Common myeloid progenitor, CD34-positive (primary cell): ENCODE measurements around the gene ESR2.
A peak's percentile ranks its signal among the peaks of the same experiment; 100 is the strongest.

Experiments
- CTCF ChIA-PET: fragments of 350-600 bp; sonication (Branson Sonifier 250); formaldehyde crosslinking; loops from one replicate; lab custom pipeline; 2021; ENCODE audit warnings: antibody characterized with exemption; lab: Charles Lee
- POLR2A ChIA-PET: fragments of 350-600 bp; sonication (Branson Sonifier 250); formaldehyde crosslinking; loops from one replicate; lab custom pipeline; 2021; ENCODE audit warnings: antibody characterized with exemption; lab: Charles Lee
- DNase-seq, 3 donors: peaks; one replicate each; pipeline versions ENCODE4 v3.0.0 to v3.0.0-alpha.2; 2013
- H3K27ac ChIP-seq, 2 experiments: 1 replicate in 1 of 2; 2 replicates in 1 of 2; pipeline ENCODE4 v1.7.0; 2013; ENCODE audit warnings: inconsistent platforms in 2 of 2, low read length in 2 of 2, mild to moderate bottlenecking in 2 of 2, low read depth in 1 of 2, moderate library complexity in 1 of 2; ENCODE audit not compliant: severe bottlenecking in 2 of 2, insufficient read depth in 1 of 2, poor library complexity in 1 of 2
- H3K27me3 ChIP-seq, 5 experiments: replicated peaks in 2 of 5; 1 replicate in 3 of 5; 2 replicates in 2 of 5; pipeline versions ENCODE4 v1.6.1 to v1.7.0; 2013; ENCODE audit warnings: low read length in 4 of 5, mild to moderate bottlenecking in 2 of 5, moderate library complexity in 2 of 5, inconsistent platforms in 1 of 5; ENCODE audit not compliant: insufficient read depth in 5 of 5, control insufficient read depth in 4 of 5
- H3K36me3 ChIP-seq, 4 experiments: 1 replicate in 2 of 4; 2 replicates in 2 of 4; pipeline versions ENCODE4 v1.6.1 to v1.7.0; 2013; ENCODE audit warnings: low read length in 3 of 4, control low read depth in 1 of 4, mild to moderate bottlenecking in 1 of 4; ENCODE audit not compliant: control insufficient read depth in 4 of 4, insufficient read depth in 4 of 4
- H3K4me1 ChIP-seq, 4 experiments: 1 replicate in 3 of 4; 2 replicates in 1 of 4; pipeline versions ENCODE4 v1.6.1 to v1.7.1; 2013; ENCODE audit warnings: low read length in 3 of 4, mild to moderate bottlenecking in 3 of 4, control low read depth in 1 of 4, inconsistent platforms in 1 of 4, moderate library complexity in 1 of 4; ENCODE audit not compliant: control insufficient read depth in 4 of 4, insufficient read depth in 4 of 4; ENCODE audit errors: control extremely low read depth in 1 of 4
- H3K4me3 ChIP-seq, 7 experiments: 1 replicate in 4 of 7; 2 replicates in 3 of 7; pipeline versions ENCODE4 v1.5.1 to v1.7.0; 2013; ENCODE audit warnings: mild to moderate bottlenecking in 7 of 7, low read length in 6 of 7, moderate library complexity in 6 of 7, inconsistent platforms in 2 of 7, low read depth in 2 of 7, control low read depth in 1 of 7; ENCODE audit not compliant: insufficient read depth in 4 of 7, control insufficient read depth in 1 of 7; ENCODE audit errors: extremely low read depth in 1 of 7
- H3K9me3 ChIP-seq, 5 experiments: 1 replicate in 4 of 5; 2 replicates in 1 of 5; pipeline versions ENCODE4 v1.6.1 to v1.7.1; 2013; ENCODE audit warnings: low read length in 4 of 5, mild to moderate bottlenecking in 2 of 5, inconsistent platforms in 1 of 5, low read depth in 1 of 5, moderate library complexity in 1 of 5; ENCODE audit not compliant: control insufficient read depth in 4 of 5, insufficient read depth in 2 of 5; ENCODE audit errors: control extremely low read depth in 1 of 5
- WGBS: methylation state at CpG from one replicate; pipeline ENCODE4 v1.1.5; 2013; ENCODE audit not compliant: insufficient coverage; 5-methylcytosine and 5-hydroxymethylcytosine counted together

The ESR2 gene

DNA sequence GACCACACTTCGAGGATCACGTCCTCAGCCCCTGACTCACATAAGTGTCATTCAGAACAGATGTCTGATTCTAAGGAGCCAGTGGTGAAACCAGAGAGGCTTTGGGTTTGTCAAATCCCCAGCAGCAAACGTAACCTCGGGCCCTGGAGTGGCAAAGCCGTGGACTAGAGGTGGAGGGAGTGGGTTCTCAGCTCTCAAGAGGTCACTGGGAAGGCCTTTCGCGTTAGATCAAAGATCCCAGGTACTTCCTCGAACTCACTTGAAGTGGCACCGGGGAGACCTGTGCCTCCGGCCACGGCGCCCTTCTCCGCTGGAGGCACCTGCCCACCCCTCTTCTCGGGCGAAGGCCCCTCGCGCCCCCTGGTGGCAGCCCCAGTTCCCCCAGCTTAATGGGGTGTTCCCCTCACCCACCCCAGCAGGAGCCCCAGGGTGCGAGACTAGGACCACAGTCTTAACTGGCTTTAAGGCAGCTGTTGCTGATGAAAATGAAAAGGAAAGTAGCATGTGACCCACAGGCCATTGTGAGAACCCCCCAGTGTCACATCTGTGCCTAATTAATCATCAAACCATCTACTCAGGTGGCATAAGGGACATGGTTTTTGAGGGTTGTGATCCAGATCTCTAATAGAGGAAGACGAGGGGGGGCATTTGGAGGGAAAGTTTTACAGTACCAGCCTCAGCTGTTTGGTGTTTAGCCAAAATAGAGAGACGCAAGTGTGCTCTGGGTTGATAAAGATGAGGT is 672 bp upstream of the ESR2 start:
- peak overlapping the region; percentile 44 to 82 (median 56) for H3K4me3 ChIP-seq
- WGBS: 7% methylated on average over 13 of the region's 20 CpGs
- ChIA-PET POLR2A (no interaction called here), CTCF (interaction anchor here (0.6 to 7.8 kb wide), 31 partner anchors 10 to 568 kb away, joined by 3 to 87 read pairs (median 4); no protein-coding TSS in a partner anchor)
- H3K9me3 ChIP-seq: no peaks in the 10 kb centered on the region
- peaks cover 0 to 15% (median 3%) of the 10 kb centered on the region in 5 experiments for H3K27me3 ChIP-seq
- H3K36me3 ChIP-seq: no peaks in the 10 kb centered on the region
- peak; percentile 77 to 86 (median 85) for DNase-seq
- H3K27ac ChIP-seq: no peak overlapping the region
- peaks cover 3 to 22% (median 13%) of the 10 kb centered on the region in 4 experiments for H3K4me1 ChIP-seq

DNA sequence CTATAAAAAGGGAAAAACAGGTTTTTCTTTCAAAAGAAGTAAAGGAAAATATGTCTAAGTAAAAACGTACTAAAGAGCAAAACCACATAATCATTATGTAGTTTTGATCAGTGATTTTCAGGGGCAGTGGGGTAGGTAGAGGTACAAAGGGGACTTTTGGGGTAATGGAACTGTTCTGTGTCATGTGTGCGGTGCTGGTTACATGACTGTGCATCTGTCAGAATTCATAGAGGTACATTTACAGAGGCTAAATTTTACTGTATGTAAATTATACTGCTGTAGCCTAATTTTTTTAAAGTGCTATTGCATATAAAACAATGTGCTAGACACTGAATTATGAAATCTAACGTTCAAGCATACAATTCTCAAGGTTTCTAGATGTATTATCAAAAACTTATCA is 2.0 kb downstream of the ESR2 start:
- DNase-seq: no peak
- Histone ChIP-seq H3K27me3 (peaks cover 0 to 9% (median 3%) of the 10 kb centered on the region in 5 experiments), H3K4me1 (peaks cover 3 to 22% (median 13%) of the 10 kb centered on the region in 4 experiments), H3K36me3 (no peaks in the 10 kb centered on the region), H3K9me3 (no peaks in the 10 kb centered on the region), H3K4me3 (no peak overlapping the region), H3K27ac (no peak overlapping the region)
- ChIA-PET CTCF (interaction anchor here (2.5 kb wide), 1 partner anchor 11 kb away, joined by 8 read pairs; no protein-coding TSS in a partner anchor), POLR2A (no interaction called here)
- no CpG with 5 or more reads among the region's 3 CpGs for WGBS

DNA sequence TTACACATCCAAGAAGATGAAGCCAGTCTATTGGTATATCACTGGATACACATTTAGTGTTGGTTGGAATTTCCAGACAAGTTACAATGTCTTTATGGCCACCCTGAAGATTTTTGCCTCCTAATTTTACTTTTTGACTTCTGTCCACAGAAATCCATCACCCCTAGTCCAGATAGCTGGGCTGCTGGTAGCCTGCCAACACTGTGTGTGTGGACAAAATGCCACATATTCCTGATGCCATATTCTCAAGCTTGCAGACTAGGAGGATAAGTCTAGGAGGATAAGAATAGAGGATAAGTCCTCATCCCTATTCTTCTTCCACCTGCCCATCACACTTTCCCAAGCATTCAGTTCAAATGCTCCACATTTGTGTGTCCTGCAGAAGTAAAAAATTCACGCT is 4.6 kb downstream of the ESR2 start:
- WGBS: no CpG with 5 or more reads among the region's 1 CpG
- no peak for DNase-seq
- Histone ChIP-seq H3K36me3 (no peaks in the 10 kb centered on the region), H3K9me3 (no peaks in the 10 kb centered on the region), H3K27ac (no peak overlapping the region), H3K4me3 (no peak overlapping the region), H3K27me3 (peaks cover 0 to 7% (median 3%) of the 10 kb centered on the region in 5 experiments), H3K4me1 (peaks cover 3 to 14% (median 9%) of the 10 kb centered on the region in 4 experiments)
- ChIA-PET POLR2A (no interaction called here), CTCF (interaction anchor here (0.8 to 2.5 kb wide), 4 partner anchors 14 to 278 kb away, joined by 3 to 8 read pairs (median 6); no protein-coding TSS in a partner anchor)

DNA sequence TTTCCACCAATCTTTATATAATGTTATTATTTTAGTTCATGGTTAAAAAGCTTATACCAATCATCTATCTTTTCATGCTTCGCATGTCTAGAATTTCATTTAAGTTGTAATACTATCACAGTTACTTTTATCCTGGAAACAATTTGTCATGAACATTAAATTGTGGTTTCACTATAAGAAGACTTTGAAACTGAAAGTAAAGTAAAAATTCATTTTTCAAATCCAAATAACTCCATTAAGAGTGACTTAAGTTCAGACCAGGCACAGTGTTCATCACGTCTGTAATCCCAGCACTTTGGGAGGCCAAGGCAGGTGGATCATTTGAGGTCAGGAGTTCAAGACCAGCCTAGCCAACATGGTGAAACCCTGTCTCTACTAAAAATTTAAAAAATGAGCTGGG is 12.4 kb downstream of the ESR2 start:
- no peaks in the 10 kb centered on the region for H3K27me3 ChIP-seq
- H3K27ac ChIP-seq: no peak overlapping the region
- CTCF ChIA-PET: interaction anchor here (1.0 kb wide), 1 partner anchor 13 kb away, joined by 3 read pairs; the partner anchor contains the start of gene ESR2
- H3K4me3 ChIP-seq: peak overlapping the region in 3 of 7 experiments; percentile 11 to 40 (median 26)
- peaks cover 0 to 28% (median under 1%) of the 10 kb centered on the region in 4 experiments for H3K4me1 ChIP-seq
- no peaks in the 10 kb centered on the region for H3K9me3 ChIP-seq
- no peaks in the 10 kb centered on the region for H3K36me3 ChIP-seq
- POLR2A ChIA-PET: interaction anchor here (1.0 kb wide), 1 partner anchor 53 kb away, joined by 4 read pairs; no protein-coding TSS in a partner anchor
- peak in 2 of 3 donors; percentile 45 to 57 for DNase-seq
- 14% methylated on average over 1 of the region's 2 CpGs for WGBS

DNA sequence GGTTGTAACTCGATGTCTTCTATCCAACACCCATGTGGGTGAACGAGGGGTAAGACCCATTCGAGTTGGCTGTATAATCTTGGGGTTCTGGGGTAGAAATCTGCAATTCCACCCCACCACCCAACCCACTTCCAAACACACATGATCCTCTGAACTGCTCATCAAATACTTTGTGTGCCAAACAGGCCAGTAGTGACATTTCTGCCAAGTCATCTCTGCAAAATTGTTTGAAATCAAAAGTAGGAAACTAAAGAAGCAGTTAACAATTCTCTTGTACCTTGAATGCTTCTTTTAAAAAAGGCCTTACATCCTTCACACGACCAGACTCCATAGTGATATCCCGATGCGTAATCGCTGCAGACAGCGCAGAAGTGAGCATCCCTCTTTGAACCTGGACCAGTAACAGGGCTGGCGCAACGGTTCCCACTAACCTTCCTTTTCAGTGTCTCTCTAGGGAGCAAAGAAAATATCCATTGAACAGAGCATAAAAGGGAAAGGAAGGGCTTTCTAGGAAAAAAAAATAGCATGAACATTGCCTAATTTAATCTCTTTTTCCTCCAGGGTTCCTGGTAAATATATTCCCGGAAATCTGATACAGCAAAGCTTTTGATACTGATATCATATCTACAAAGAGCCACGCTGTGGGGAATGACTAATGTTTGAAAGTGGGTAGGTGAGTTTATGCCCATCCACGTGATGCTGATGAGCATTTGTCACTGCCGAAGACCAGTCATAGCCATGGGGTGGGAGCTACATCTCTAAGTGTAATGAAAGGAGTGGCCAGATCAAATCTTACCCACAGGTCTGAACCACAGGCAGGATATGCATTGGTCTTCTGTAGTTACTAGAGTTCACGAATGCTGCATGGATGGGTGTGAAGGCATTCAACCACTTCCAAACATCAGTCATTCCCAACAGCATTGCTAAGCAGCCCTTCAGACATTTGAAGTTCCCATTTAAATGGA is 14.2 kb downstream of the ESR2 start:
- H3K36me3 ChIP-seq: no peaks in the 10 kb centered on the region
- no peak overlapping the region for H3K27ac ChIP-seq
- no peaks in the 10 kb centered on the region for H3K9me3 ChIP-seq
- ChIA-PET POLR2A (interaction anchor here (0.7 kb wide), 1 partner anchor 339 kb away, joined by 4 read pairs; no protein-coding TSS in a partner anchor), CTCF (no interaction called here)
- no peaks in the 10 kb centered on the region for H3K27me3 ChIP-seq
- H3K4me3 ChIP-seq: peak overlapping the region in 2 of 7 experiments; percentile 47 to 52
- H3K4me1 ChIP-seq: peaks cover 0 to 28% (median under 1%) of the 10 kb centered on the region in 4 experiments
- WGBS: 64% methylated on average over 10 of the region's 15 CpGs
- DNase-seq: peak; percentile 52 to 83 (median 80)

DNA sequence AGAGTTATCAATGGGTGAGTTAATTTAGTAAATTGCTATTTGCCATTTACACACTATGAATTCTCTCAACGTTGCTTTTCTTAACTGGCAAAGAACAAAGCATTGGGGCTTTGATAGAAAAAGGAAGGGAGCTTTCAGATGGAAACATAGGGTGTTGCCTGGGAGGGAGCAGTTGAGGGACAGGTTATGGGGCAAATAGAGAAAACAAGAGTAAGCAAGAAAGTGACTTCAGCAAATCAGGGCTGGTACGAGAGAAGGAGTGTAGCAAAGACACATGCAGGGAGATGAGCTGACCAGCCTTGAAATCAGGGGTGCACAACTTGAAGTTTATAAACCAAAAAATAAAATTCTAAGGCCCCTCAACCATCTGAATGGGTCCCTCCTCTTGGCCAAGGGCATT is 15.7 kb downstream of the ESR2 start:
- CTCF ChIA-PET: no interaction called here
- Histone ChIP-seq H3K4me1 (peaks cover 0 to 28% (median under 1%) of the 10 kb centered on the region in 4 experiments), H3K27me3 (no peaks in the 10 kb centered on the region), H3K27ac (no peak overlapping the region), H3K9me3 (peaks cover 0 to 3% (median 0%) of the 10 kb centered on the region in 5 experiments), H3K4me3 (no peak overlapping the region), H3K36me3 (no peaks in the 10 kb centered on the region)
- POLR2A ChIA-PET: no interaction called here
- DNase-seq: no peak
- WGBS: no CpG with 5 or more reads among the region's 2 CpGs
